Muscle of leg (tissue), 11 donors: Measurements from ENCODE around the gene FOCAD. TPM values are rescaled to one million over a fixed set of nuclear protein-coding genes. Genes with fewer than 3 reads are reported as not detected.

Source experiments
- DNase-seq: peaks from one replicate; pipeline ENCODE4 v3.0.0; 2013
- H3K27ac ChIP-seq: one replicate; pipeline ENCODE4 v1.5.1; 2013; ENCODE audit warnings: mild to moderate bottlenecking, low read length, control low read depth
- H3K27me3 ChIP-seq: one replicate; pipeline ENCODE4 v1.6.1; 2013; ENCODE audit warnings: low read length; ENCODE audit not compliant: control insufficient read depth, insufficient read depth
- H3K36me3 ChIP-seq: one replicate; pipeline ENCODE4 v1.6.1; 2013; ENCODE audit warnings: low read length; ENCODE audit not compliant: control insufficient read depth, insufficient read depth
- H3K4me1 ChIP-seq: one replicate; pipeline ENCODE4 v1.6.1; 2013; ENCODE audit warnings: low read length; ENCODE audit not compliant: control insufficient read depth, insufficient read depth
- H3K4me3 ChIP-seq: one replicate; pipeline ENCODE4 v1.5.1; 2013; ENCODE audit warnings: low read length, control low read depth
- H3K9me3 ChIP-seq: replicated peaks from 2 replicates; pipeline ENCODE4 v1.6.1; 2013; ENCODE audit warnings: low read depth, low read length; ENCODE audit not compliant: control insufficient read depth
- WGBS: methylation state at CpG from one replicate; pipeline ENCODE4 v1.1.5; 2013; ENCODE audit warnings: missing lambda C conversion rate; ENCODE audit not compliant: insufficient coverage; 5-methylcytosine and 5-hydroxymethylcytosine counted together
- polyA plus RNA-seq, 8 donors: library from polyadenylated mRNA; unstranded; fragments of 120-200 nt; gene quantifications; one replicate each; pipeline versions ENCODE4 v1.2.1 to v1.2.3, GENCODE V29; 2013; ENCODE audit warnings: inconsistent platforms in 1 of 8, low replicate concordance in 1 of 8; ENCODE audit not compliant: insufficient read length in 8 of 8, insufficient read depth in 1 of 8
- total RNA-seq: library from RNA; stranded (reverse); fragments of 120-200 nt; gene quantifications from one replicate; pipeline ENCODE4 v1.2.4, GENCODE V29; 2013

The FOCAD gene
- total and polyA plus RNA-seq, 9 donors: 13.3 to 25.6 (median 17.1) TPM

- H3K27ac ChIP-seq: no peak overlapping the region
- H3K4me3 ChIP-seq: no peak overlapping the region
- no CpG with 5 or more reads among the region's 3 CpGs for WGBS
Observed at GRCh38 chr9:20831028-20831427, 147.0 kb downstream of the FOCAD start.

GRCh38 chr9:20832775-20833174, 148.7 kb downstream of the FOCAD start:
- Histone ChIP-seq H3K4me1 (no peaks in the 10 kb centered on the region), H3K27me3 (no peaks in the 10 kb centered on the region), H3K27ac (no peak overlapping the region), H3K9me3 (no peaks in the 10 kb centered on the region), H3K4me3 (no peak overlapping the region), H3K36me3 (no peaks in the 10 kb centered on the region)
- no CpG with 5 or more reads among the region's 2 CpGs for WGBS
- DNase-seq: no peak

More at GRCh38 chr9:20831028-20831427, 147.0 kb downstream of the FOCAD start:
- Histone ChIP-seq H3K36me3 (no peaks in the 10 kb centered on the region), H3K9me3 (no peaks in the 10 kb centered on the region), H3K27me3 (no peaks in the 10 kb centered on the region), H3K4me1 (no peaks in the 10 kb centered on the region)
- no peak for DNase-seq

GRCh38 chr9:20835377-20836286, 151.6 kb downstream of the FOCAD start:
- no peaks in the 10 kb centered on the region for H3K4me1 ChIP-seq
- no peaks in the 10 kb centered on the region for H3K9me3 ChIP-seq
- no peak overlapping the region for H3K4me3 ChIP-seq
- no peaks in the 10 kb centered on the region for H3K27me3 ChIP-seq
- no peaks in the 10 kb centered on the region for H3K36me3 ChIP-seq
- WGBS: 80% methylated on average over 1 of the region's 6 CpGs
- DNase-seq: no peak
- H3K27ac ChIP-seq: no peak overlapping the region

GRCh38 chr9:20837166-20837565, 153.1 kb downstream of the FOCAD start:
- 41% methylated on average over 3 of the region's 3 CpGs for WGBS
- no peak overlapping the region for H3K27ac ChIP-seq
- no peaks in the 10 kb centered on the region for H3K27me3 ChIP-seq
- no peak for DNase-seq
- peaks cover 1% of the 10 kb centered on the region for H3K9me3 ChIP-seq
- no peaks in the 10 kb centered on the region for H3K4me1 ChIP-seq
- H3K36me3 ChIP-seq: no peaks in the 10 kb centered on the region
- H3K4me3 ChIP-seq: no peak overlapping the region

- Histone ChIP-seq H3K4me3 (no peak overlapping the region), H3K36me3 (no peaks in the 10 kb centered on the region), H3K9me3 (peaks cover 4% of the 10 kb centered on the region), H3K27ac (no peak overlapping the region), H3K27me3 (no peaks in the 10 kb centered on the region), H3K4me1 (no peaks in the 10 kb centered on the region)
- no CpG with 5 or more reads among the region's 1 CpG for WGBS
- DNase-seq: no peak
Observed at GRCh38 chr9:20838218-20838617, 154.2 kb downstream of the FOCAD start.

- H3K27me3 ChIP-seq: no peaks in the 10 kb centered on the region
- no CpG with 5 or more reads among the region's 2 CpGs for WGBS
Observed at GRCh38 chr9:20844916-20845315, 160.9 kb downstream of the FOCAD start.

GRCh38 chr9:20848490-20848889, 164.4 kb downstream of the FOCAD start:
- WGBS: no CpG with 5 or more reads among the region's 2 CpGs

More at GRCh38 chr9:20844916-20845315, 160.9 kb downstream of the FOCAD start:
- no peak overlapping the region for H3K4me3 ChIP-seq
- H3K27ac ChIP-seq: no peak overlapping the region
- H3K9me3 ChIP-seq: peaks cover 4% of the 10 kb centered on the region
- H3K4me1 ChIP-seq: no peaks in the 10 kb centered on the region
- H3K36me3 ChIP-seq: no peaks in the 10 kb centered on the region
- DNase-seq: no peak

GRCh38 chr9:20853866-20854265, 169.8 kb downstream of the FOCAD start:
- H3K4me3 ChIP-seq: no peak overlapping the region
- H3K27me3 ChIP-seq: no peaks in the 10 kb centered on the region
- no peaks in the 10 kb centered on the region for H3K4me1 ChIP-seq
- no peak overlapping the region for H3K27ac ChIP-seq
- DNase-seq: no peak
- no peaks in the 10 kb centered on the region for H3K36me3 ChIP-seq
- 60% methylated on average over 1 of the region's 2 CpGs for WGBS
- no peaks in the 10 kb centered on the region for H3K9me3 ChIP-seq

More at GRCh38 chr9:20848490-20848889, 164.4 kb downstream of the FOCAD start:
- Histone ChIP-seq H3K27ac (no peak overlapping the region), H3K36me3 (no peaks in the 10 kb centered on the region), H3K4me3 (no peak overlapping the region), H3K4me1 (no peaks in the 10 kb centered on the region), H3K9me3 (no peaks in the 10 kb centered on the region), H3K27me3 (no peaks in the 10 kb centered on the region)
- no peak for DNase-seq

GRCh38 chr9:20854444-20854843, 170.4 kb downstream of the FOCAD start:
- no CpG with 5 or more reads among the region's 4 CpGs for WGBS
- Histone ChIP-seq H3K36me3 (no peaks in the 10 kb centered on the region), H3K27me3 (no peaks in the 10 kb centered on the region), H3K27ac (no peak overlapping the region), H3K4me1 (no peaks in the 10 kb centered on the region), H3K4me3 (no peak overlapping the region), H3K9me3 (no peaks in the 10 kb centered on the region)
- peak; percentile 8 for DNase-seq

- Histone ChIP-seq H3K27ac (no peak overlapping the region), H3K9me3 (no peaks in the 10 kb centered on the region), H3K4me1 (no peaks in the 10 kb centered on the region), H3K36me3 (no peaks in the 10 kb centered on the region), H3K27me3 (no peaks in the 10 kb centered on the region), H3K4me3 (no peak overlapping the region)
- no CpG with 5 or more reads among the region's 2 CpGs for WGBS
- DNase-seq: no peak
Observed at GRCh38 chr9:20863945-20864344, 179.9 kb downstream of the FOCAD start.
